ENCODE data around the gene NAP1L1.

Gene NAP1L1, protein sequence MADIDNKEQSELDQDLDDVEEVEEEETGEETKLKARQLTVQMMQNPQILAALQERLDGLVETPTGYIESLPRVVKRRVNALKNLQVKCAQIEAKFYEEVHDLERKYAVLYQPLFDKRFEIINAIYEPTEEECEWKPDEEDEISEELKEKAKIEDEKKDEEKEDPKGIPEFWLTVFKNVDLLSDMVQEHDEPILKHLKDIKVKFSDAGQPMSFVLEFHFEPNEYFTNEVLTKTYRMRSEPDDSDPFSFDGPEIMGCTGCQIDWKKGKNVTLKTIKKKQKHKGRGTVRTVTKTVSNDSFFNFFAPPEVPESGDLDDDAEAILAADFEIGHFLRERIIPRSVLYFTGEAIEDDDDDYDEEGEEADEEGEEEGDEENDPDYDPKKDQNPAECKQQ

GRCh38 chr12:76083904-76084862 lies at the start of gene NAP1L1:
TSS of gene NAP1L1 (minus strand) at chr12:76084685. CDS start at chr12:76074219, 10,466 bp downstream.
- Histone ChIP-seq H3K27ac (peak within 1 kb of the TSS; percentile 95), H3K4me2 (peak within 1 kb of the TSS; percentile 96), H2AFZ (ENCODE audit: low read depth) (peak within 1 kb of the TSS; percentile 76), H3K4me3 (IDR thresholded peaks at IDR 0.05; ENCODE audit: insufficient read depth, low read depth, low read length) (no peak within 1 kb of the TSS), H3K36me3 (ENCODE audit: insufficient read depth) (no peaks in the 10 kb centered on the region; the same call in 1 of the 2 replicates), H3K27me3 (ENCODE audit: insufficient read depth, low read depth) (no peaks in the 10 kb centered on the region), H3K4me1 (ENCODE audit: low read depth, poor library complexity, severe bottlenecking) (peaks cover 45% of the 10 kb centered on the region), H3K9ac (peak within 1 kb of the TSS; percentile 96), H4K20me1 (ENCODE audit: insufficient read depth) (peaks cover 37% of the 10 kb centered on the region), H3K79me2 (ENCODE audit: insufficient read depth, low read depth) (peaks cover 51% of the 10 kb centered on the region)
- TF ChIP-seq, protein P1, sequence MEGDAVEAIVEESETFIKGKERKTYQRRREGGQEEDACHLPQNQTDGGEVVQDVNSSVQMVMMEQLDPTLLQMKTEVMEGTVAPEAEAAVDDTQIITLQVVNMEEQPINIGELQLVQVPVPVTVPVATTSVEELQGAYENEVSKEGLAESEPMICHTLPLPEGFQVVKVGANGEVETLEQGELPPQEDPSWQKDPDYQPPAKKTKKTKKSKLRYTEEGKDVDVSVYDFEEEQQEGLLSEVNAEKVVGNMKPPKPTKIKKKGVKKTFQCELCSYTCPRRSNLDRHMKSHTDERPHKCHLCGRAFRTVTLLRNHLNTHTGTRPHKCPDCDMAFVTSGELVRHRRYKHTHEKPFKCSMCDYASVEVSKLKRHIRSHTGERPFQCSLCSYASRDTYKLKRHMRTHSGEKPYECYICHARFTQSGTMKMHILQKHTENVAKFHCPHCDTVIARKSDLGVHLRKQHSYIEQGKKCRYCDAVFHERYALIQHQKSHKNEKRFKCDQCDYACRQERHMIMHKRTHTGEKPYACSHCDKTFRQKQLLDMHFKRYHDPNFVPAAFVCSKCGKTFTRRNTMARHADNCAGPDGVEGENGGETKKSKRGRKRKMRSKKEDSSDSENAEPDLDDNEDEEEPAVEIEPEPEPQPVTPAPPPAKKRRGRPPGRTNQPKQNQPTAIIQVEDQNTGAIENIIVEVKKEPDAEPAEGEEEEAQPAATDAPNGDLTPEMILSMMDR (conservative IDR thresholded peaks at IDR 0.05; ENCODE audit: low read depth, low read length), result no peak

- no peaks in the 10 kb centered on the region for H3K79me2 ChIP-seq (ENCODE audit: insufficient read depth, low read depth)
- no peak overlapping the region for H2AFZ ChIP-seq (ENCODE audit: low read depth)
- no peaks in the 10 kb centered on the region for H3K4me1 ChIP-seq (ENCODE audit: low read depth, poor library complexity, severe bottlenecking)
- no peaks in the 10 kb centered on the region for H3K36me3 ChIP-seq (ENCODE audit: insufficient read depth)
- H3K4me2 ChIP-seq, result no peak overlapping the region
- TF ChIP-seq, protein P1 (conservative IDR thresholded peaks at IDR 0.05; ENCODE audit: low read depth, low read length), result no peak
- H4K20me1 ChIP-seq (ENCODE audit: insufficient read depth), result no peaks in the 10 kb centered on the region
- H3K27ac ChIP-seq, result no peak overlapping the region
- H3K4me3 ChIP-seq (IDR thresholded peaks at IDR 0.05; ENCODE audit: insufficient read depth, low read depth, low read length), result no peak overlapping the region
- H3K27me3 ChIP-seq (ENCODE audit: insufficient read depth, low read depth), result no peaks in the 10 kb centered on the region
- H3K9ac ChIP-seq, result no peak overlapping the region
Observed at GRCh38 chr12:76127588-76127987, 43.1 kb upstream of the NAP1L1 start.

- Histone ChIP-seq H3K4me1 (ENCODE audit: low read depth, poor library complexity, severe bottlenecking) (no peaks in the 10 kb centered on the region), H3K27me3 (ENCODE audit: insufficient read depth, low read depth) (no peaks in the 10 kb centered on the region), H3K79me2 (ENCODE audit: insufficient read depth, low read depth) (no peaks in the 10 kb centered on the region), H4K20me1 (ENCODE audit: insufficient read depth) (no peaks in the 10 kb centered on the region), H3K4me3 (IDR thresholded peaks at IDR 0.05; ENCODE audit: insufficient read depth, low read depth, low read length) (no peak overlapping the region), H3K27ac (no peak overlapping the region), H3K9ac (no peak overlapping the region), H2AFZ (ENCODE audit: low read depth) (no peak overlapping the region), H3K4me2 (no peak overlapping the region), H3K36me3 (ENCODE audit: insufficient read depth) (no peaks in the 10 kb centered on the region)
- TF ChIP-seq, protein P1 (conservative IDR thresholded peaks at IDR 0.05; ENCODE audit: low read depth, low read length), result no peak
Observed at GRCh38 chr12:76124456-76124855, 40.0 kb upstream of the NAP1L1 start.

DNA sequence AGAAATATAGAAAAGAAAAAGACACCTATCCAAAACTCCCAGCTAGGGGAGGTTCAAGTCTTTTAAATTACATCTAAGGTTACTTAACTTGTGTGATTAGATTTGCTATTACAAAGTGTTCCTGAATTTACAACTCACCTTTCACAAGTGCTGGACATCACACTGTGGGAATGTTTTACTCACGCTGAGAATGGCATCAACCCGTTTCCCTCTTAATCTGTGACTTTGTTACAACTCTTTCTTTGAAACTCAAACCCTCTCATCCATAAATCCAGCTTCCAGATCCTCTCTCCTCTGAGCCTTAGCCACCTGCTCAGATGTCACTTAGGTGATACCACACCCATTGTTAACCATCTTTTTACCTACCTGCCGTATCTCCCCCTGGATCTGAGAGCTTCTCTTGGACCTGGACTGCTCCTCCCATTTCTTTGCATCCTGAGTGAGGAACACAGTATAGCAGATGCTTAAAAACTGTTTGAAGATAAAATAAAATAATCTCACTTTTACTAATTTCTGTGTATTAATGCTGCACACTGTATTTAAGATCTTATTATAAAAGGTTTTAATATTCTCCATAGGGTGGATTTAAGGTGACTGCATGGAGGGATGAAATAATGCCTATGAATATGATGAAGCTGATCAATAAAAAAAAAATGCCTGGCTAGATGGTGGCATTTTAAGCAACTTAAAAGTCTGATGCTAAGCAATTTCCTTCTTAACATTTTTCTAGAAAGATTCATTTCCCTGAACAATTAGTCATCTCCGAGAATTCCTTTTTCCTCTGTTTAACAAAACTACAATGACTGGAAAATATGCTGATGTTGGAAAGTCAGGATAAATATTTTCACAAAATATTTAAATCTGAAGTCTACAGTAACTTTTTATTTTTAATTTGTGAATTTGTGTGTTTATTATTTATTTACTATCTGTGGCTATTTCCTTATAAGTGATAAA lies 39.1 kb upstream of the NAP1L1 start:
- Histone ChIP-seq H3K27ac (no peak overlapping the region), H3K27me3 (ENCODE audit: insufficient read depth, low read depth) (no peaks in the 10 kb centered on the region), H3K9ac (no peak overlapping the region), H3K4me3 (IDR thresholded peaks at IDR 0.05; ENCODE audit: insufficient read depth, low read depth, low read length) (no peak overlapping the region), H3K36me3 (ENCODE audit: insufficient read depth) (no peaks in the 10 kb centered on the region), H3K79me2 (ENCODE audit: insufficient read depth, low read depth) (no peaks in the 10 kb centered on the region), H2AFZ (ENCODE audit: low read depth) (no peak overlapping the region), H3K4me2 (no peak overlapping the region), H4K20me1 (ENCODE audit: insufficient read depth) (no peaks in the 10 kb centered on the region), H3K4me1 (ENCODE audit: low read depth, poor library complexity, severe bottlenecking) (no peaks in the 10 kb centered on the region)
- TF ChIP-seq, protein P1 (conservative IDR thresholded peaks at IDR 0.05; ENCODE audit: low read depth, low read length), result no peak

Data from KMS-11 (cell line).